ENCODE data around the gene EVA1C. TPM values are rescaled to one million over a fixed set of nuclear protein-coding genes. Genes with fewer than 3 reads are reported as not detected.
"Not testable (repeated sequence)": the region's sequence is repeated elsewhere in the genome, so short reads cannot be mapped to it uniquely, and the experiment has no call there.

The EVA1C gene
- total and polyA plus RNA-seq, 2 donors (not counting 3 experiments of a cell fraction or from before 2014, with no cell fraction given), result 22.8 to 38.6 TPM

GRCh38 chr21:32529679-32530078 lies 117.2 kb downstream of the EVA1C start:
- dilution Hi-C loops (cut with MboI; ENCODE audit: extremely low pct_ligation_motif_present, low sequenced_read_pairs), result no loop called here
- FAIRE-seq (peak; percentile 15), DNase-seq (ENCODE audit: low read depth, low spot score) (no peak)
- Histone ChIP-seq H3K36me3 (ENCODE audit: control insufficient read depth in 2 of 2, extremely low read depth in 1 of 2, insufficient read depth in 2 of 2, low read length in 2 of 2) (no peaks in the 10 kb centered on the region), H2AFZ (ENCODE audit: low read depth, low read length) (no peak overlapping the region), H3K79me2 (ENCODE audit: control insufficient read depth, insufficient read depth, low read length) (no peaks in the 10 kb centered on the region), H3K9me3 (replicated peaks; ENCODE audit: control insufficient read depth, insufficient read depth, low read length) (no peaks in the 10 kb centered on the region), H4K20me1 (replicated peaks; ENCODE audit: control insufficient read depth, extremely low read depth, insufficient read depth, low read length) (no peaks in the 10 kb centered on the region), H3K4me3 (replicated peaks in 1 of 3; ENCODE audit: insufficient read depth in 1 of 3, low read depth in 1 of 3, low read length in 3 of 3) (no peak overlapping the region), H3K9ac (replicated peaks; ENCODE audit: extremely low read depth, insufficient read depth, low read length) (no peak overlapping the region), H3K9me1 (replicated peaks; ENCODE audit: control insufficient read depth, extremely low read depth, insufficient read depth, low read length) (no peaks in the 10 kb centered on the region), H3K27ac (ENCODE audit: insufficient read depth, low read depth, low read length) (no peak overlapping the region), H3K27me3 (ENCODE audit: control insufficient read depth in 2 of 2, insufficient read depth in 2 of 2, low read length in 2 of 2) (no peaks in the 10 kb centered on the region), H3K4me1 (ENCODE audit: control insufficient read depth, extremely low read depth, insufficient read depth, low read length) (peaks cover 10% of the 10 kb centered on the region), H3K4me2 (ENCODE audit: insufficient read depth, low read length) (no peak overlapping the region)
- TF ChIP-seq POLR2A (IDR thresholded peaks at IDR 0.05; ENCODE audit: low read depth, low read length) (no peak), GATA2 (IDR thresholded peaks at IDR 0.05; ENCODE audit: insufficient read depth, insufficient read length, low read depth, low read length) (no peak), EZH2 (IDR thresholded peaks at IDR 0.05; ENCODE audit: borderline replicate concordance, low read depth, low read length, severe bottlenecking) (no peak), JUN (IDR thresholded peaks at IDR 0.05; ENCODE audit: borderline replicate concordance, insufficient read depth, insufficient read length, low read depth) (no peak), MAX (IDR thresholded peaks at IDR 0.05; ENCODE audit: insufficient read depth, insufficient read length) (no peak), FOS (IDR thresholded peaks at IDR 0.05; ENCODE audit: borderline replicate concordance, insufficient read depth, low read length) (no peak), MYC (IDR thresholded peaks at IDR 0.05; ENCODE audit: low read depth, low read length) (no peak)
- TF ChIP-seq, protein P1, sequence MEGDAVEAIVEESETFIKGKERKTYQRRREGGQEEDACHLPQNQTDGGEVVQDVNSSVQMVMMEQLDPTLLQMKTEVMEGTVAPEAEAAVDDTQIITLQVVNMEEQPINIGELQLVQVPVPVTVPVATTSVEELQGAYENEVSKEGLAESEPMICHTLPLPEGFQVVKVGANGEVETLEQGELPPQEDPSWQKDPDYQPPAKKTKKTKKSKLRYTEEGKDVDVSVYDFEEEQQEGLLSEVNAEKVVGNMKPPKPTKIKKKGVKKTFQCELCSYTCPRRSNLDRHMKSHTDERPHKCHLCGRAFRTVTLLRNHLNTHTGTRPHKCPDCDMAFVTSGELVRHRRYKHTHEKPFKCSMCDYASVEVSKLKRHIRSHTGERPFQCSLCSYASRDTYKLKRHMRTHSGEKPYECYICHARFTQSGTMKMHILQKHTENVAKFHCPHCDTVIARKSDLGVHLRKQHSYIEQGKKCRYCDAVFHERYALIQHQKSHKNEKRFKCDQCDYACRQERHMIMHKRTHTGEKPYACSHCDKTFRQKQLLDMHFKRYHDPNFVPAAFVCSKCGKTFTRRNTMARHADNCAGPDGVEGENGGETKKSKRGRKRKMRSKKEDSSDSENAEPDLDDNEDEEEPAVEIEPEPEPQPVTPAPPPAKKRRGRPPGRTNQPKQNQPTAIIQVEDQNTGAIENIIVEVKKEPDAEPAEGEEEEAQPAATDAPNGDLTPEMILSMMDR (IDR thresholded peaks at IDR 0.05; ENCODE audit: extremely low read depth in 1 of 2, insufficient read depth in 1 of 2, low read depth in 1 of 2, low read length in 2 of 2), result no peak
- no TSS peak for BruUV-seq (replicated peaks)
- CTCF ChIA-PET, result interaction anchor here (1.2 to 2.0 kb wide), 2 partner anchors 15 to 40 kb away, joined by 3 to 4 read pairs; no protein-coding TSS in a partner anchor
- intact Hi-C loops (cut with micrococcal nuclease), result no loop called here
- POLR2A ChIA-PET, result no interaction called here

GRCh38 chr21:32530809-32531208 lies 118.3 kb downstream of the EVA1C start:
- H3K27ac ChIP-seq (ENCODE audit: insufficient read depth, low read depth, low read length); H3K79me2 ChIP-seq (ENCODE audit: control insufficient read depth, insufficient read depth, low read length); H3K27me3 ChIP-seq (ENCODE audit: control insufficient read depth in 2 of 2, insufficient read depth in 2 of 2, low read length in 2 of 2); H3K4me1 ChIP-seq (ENCODE audit: control insufficient read depth, extremely low read depth, insufficient read depth, low read length); H3K9ac ChIP-seq (replicated peaks; ENCODE audit: extremely low read depth, insufficient read depth, low read length); H3K9me1 ChIP-seq (replicated peaks; ENCODE audit: control insufficient read depth, extremely low read depth, insufficient read depth, low read length); H4K20me1 ChIP-seq (replicated peaks; ENCODE audit: control insufficient read depth, extremely low read depth, insufficient read depth, low read length); BruUV-seq (replicated peaks); dilution Hi-C loops (cut with MboI; ENCODE audit: extremely low pct_ligation_motif_present, low sequenced_read_pairs); H3K4me2 ChIP-seq (ENCODE audit: insufficient read depth, low read length); POLR2A ChIA-PET; DNase-seq (ENCODE audit: low read depth, low spot score); H2AFZ ChIP-seq (ENCODE audit: low read depth, low read length); FAIRE-seq; H3K36me3 ChIP-seq (ENCODE audit: control insufficient read depth in 2 of 2, extremely low read depth in 1 of 2, insufficient read depth in 2 of 2, low read length in 2 of 2); H3K4me3 ChIP-seq (replicated peaks in 1 of 3; ENCODE audit: insufficient read depth in 1 of 3, low read depth in 1 of 3, low read length in 3 of 3); H3K9me3 ChIP-seq (replicated peaks; ENCODE audit: control insufficient read depth, insufficient read depth, low read length); intact Hi-C loops (cut with micrococcal nuclease): not testable (repeated sequence)
- CTCF ChIA-PET, result interaction anchor here (0.9 to 2.0 kb wide), 3 partner anchors 9 to 70 kb away, joined by 3 to 4 read pairs (median 4); no protein-coding TSS in a partner anchor

DNA sequence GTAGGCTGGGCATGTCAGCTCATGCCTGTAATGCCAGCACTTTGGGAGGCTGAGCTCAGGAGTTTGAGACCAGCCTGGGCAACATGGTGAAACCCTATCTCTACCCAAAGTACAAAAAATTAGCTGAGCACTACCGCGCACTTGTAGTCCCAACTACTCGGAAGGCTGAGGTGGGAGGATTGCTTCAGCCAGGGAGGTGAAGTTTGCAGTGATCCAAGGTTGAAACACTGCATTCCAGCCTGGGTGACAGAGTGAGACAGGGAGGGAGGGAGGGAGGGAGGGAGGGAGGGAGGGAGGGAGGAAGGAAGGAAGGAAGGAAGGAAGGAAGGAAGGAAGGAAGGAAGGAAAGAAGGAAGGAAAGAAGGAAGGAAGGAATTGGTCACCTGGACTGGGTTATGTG lies 119.1 kb downstream of the EVA1C start:
- BruUV-seq (replicated peaks); H3K4me2 ChIP-seq (ENCODE audit: insufficient read depth, low read length); H3K27me3 ChIP-seq (ENCODE audit: control insufficient read depth in 2 of 2, insufficient read depth in 2 of 2, low read length in 2 of 2); H3K36me3 ChIP-seq (ENCODE audit: control insufficient read depth in 2 of 2, extremely low read depth in 1 of 2, insufficient read depth in 2 of 2, low read length in 2 of 2); H4K20me1 ChIP-seq (replicated peaks; ENCODE audit: control insufficient read depth, extremely low read depth, insufficient read depth, low read length); H3K9me1 ChIP-seq (replicated peaks; ENCODE audit: control insufficient read depth, extremely low read depth, insufficient read depth, low read length); H3K79me2 ChIP-seq (ENCODE audit: control insufficient read depth, insufficient read depth, low read length); dilution Hi-C loops (cut with MboI; ENCODE audit: extremely low pct_ligation_motif_present, low sequenced_read_pairs); intact Hi-C loops (cut with micrococcal nuclease); H3K4me1 ChIP-seq (ENCODE audit: control insufficient read depth, extremely low read depth, insufficient read depth, low read length); DNase-seq (ENCODE audit: low read depth, low spot score); H3K9ac ChIP-seq (replicated peaks; ENCODE audit: extremely low read depth, insufficient read depth, low read length); H3K4me3 ChIP-seq (replicated peaks in 1 of 3; ENCODE audit: insufficient read depth in 1 of 3, low read depth in 1 of 3, low read length in 3 of 3); H2AFZ ChIP-seq (ENCODE audit: low read depth, low read length); H3K27ac ChIP-seq (ENCODE audit: insufficient read depth, low read depth, low read length); H3K9me3 ChIP-seq (replicated peaks; ENCODE audit: control insufficient read depth, insufficient read depth, low read length); POLR2A ChIA-PET: not testable (repeated sequence)
- CTCF ChIA-PET, result interaction anchor here (0.7 to 2.0 kb wide), 4 partner anchors 13 to 170 kb away, joined by 3 to 4 read pairs (median 4); no protein-coding TSS in a partner anchor
- peak; percentile 38 for FAIRE-seq

Data from endothelial cell of umbilical vein (primary cell).